ENCODE results near the gene TUBA4B.
"Not testable (repeated sequence)": the region's sequence is repeated elsewhere in the genome, so short reads cannot be mapped to it uniquely, and the experiment has no call there.

TUBA4B gene

DNA sequence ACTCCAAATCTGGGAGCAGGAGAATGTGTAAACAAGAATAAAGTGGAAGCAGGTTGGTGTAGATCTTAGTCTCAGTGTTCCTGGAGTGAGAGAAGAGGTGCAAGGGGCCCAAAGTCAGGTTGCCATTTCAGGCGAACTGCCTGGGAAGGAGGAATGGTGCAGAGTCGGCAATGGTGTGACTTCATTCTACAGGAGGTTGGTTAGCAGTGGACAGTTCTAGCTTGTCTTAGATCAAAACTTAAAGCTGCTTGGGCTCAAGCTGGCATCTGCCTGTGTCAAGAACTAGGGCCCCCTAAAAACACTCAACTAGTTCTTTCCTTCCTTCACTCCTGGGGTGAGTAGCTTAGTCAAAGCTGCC, 4.2 kb upstream of the TUBA4B start:
- DNase-seq: no peak

DNA sequence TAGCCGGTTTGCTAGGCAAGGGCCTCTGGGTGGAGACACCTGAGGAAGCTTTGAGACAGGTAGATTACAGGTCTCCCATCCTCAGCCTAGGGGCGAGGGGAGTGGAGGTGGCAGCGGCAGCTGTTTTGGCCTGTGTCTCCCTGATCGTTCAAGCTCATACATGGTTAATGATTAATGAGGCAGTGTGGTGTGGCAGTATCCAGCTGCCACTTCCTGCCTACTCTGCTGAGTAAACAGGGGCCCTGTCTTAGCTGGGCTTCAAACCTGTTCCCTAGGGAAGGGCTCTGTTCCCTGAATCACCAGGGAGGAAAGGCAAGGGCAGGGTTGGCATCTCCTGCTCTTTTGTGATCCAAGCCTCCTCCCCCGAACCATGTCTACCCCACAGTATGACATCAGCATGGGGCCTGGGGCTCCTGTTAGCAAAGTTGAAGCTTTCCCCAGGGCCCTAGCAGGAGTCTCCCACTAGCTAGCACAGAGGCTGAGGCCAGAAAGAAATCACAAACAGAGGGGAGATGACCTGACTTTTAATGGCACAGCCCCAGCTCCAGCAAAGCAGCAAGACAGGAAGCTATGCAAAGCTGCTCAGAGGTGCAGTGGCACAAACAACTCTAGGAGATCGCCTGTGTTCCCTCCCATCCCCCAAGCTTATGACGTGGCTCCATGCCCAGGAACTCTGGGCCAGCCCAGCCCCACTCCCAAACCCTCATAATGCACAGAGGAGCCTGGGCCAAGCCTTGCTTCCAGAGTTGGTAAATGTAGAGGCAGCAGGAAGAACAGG, 3.7 kb upstream of the TUBA4B start:
- DNase-seq: peak; percentile 64

DNA sequence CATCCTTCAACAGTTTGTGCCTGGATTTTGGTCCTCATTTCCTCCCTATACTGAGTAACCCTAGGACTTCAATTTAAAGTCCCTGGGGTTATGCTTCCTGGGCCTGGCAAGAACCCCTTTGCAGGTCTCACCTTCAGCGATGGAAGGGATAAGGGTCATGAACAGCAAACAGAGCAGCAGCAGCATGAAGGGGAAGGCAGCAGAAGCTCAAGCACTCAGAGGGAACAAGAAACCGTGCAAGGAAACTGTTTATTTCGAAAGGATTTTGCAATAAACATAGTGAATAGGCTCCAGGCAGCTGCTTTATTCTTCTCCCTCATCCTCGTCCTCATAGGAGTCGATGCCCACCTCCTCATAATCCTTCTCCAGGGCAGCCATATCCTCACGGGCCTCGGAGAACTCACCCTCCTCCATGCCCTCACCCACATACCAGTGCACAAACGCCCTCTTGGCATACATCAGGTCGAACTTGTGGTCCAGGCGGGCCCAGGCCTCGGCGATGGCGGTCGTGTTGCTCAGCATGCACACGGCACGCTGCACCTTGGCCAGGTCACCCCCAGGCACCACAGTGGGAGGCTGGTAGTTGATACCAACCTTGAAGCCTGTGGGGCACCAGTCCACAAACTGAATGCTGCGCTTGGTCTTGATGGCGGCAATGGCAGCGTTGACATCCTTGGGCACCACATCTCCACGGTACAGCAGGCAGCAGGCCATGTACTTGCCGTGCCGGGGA, 2.8 kb upstream of the TUBA4B start:
- DNase-seq: no peak

DNA sequence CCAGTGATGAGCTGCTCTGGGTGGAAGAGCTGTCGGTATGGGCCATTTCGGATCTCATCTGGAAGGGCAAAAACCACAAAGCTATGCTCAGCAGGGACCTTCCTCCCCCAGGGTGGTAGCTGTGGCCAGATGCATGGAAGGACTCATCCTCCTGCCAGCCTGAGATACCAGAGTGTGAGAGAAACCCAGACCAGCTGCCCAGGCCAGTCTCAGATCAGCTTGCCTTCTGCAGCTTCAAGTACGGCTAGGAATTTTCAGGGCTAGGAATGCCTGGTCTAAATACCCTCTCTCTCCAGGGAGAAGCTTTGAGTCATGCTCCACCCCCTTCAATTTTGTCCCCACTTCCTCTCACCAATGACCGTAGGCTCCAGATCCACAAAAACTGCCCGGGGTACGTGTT, 1.4 kb upstream of the TUBA4B start:
- no peak for DNase-seq

DNA sequence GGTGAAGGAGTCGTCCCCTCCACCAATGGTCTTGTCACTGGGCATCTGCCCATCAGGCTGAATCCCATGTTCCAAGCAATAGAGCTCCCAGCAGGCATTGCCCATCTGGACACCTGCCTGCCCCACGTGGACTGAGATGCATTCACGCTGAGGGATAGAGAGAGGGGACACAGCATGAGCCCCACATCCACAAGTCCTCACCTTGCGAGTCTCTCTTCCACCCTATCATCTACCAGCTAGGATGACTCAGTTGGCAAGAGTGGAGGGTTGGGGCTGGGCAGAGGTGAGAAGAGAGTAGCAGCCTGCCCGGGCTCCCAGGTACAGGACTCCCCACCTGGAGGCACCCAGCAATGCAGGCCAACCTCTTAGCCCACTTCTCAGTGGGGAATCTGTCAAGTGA, 959 bp upstream of the TUBA4B start:
- DNase-seq: no peak

DNA sequence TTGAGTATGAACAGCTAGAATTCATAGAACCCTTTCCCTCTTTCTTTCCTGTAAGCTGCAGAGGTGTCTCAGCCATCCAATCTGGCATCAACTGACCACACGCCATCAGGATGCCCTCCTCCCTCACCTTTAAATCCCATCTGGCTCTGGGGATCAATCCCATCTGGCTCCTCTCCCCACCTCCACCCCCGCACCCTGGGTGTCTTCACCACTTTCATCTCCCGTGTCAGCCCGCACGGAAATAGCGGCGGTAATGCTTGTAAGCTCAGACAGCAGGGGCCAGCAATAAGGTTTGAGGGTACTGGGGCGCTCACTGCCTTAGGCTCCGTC, 508 bp upstream of the TUBA4B start:
- no peak for DNase-seq

DNA sequence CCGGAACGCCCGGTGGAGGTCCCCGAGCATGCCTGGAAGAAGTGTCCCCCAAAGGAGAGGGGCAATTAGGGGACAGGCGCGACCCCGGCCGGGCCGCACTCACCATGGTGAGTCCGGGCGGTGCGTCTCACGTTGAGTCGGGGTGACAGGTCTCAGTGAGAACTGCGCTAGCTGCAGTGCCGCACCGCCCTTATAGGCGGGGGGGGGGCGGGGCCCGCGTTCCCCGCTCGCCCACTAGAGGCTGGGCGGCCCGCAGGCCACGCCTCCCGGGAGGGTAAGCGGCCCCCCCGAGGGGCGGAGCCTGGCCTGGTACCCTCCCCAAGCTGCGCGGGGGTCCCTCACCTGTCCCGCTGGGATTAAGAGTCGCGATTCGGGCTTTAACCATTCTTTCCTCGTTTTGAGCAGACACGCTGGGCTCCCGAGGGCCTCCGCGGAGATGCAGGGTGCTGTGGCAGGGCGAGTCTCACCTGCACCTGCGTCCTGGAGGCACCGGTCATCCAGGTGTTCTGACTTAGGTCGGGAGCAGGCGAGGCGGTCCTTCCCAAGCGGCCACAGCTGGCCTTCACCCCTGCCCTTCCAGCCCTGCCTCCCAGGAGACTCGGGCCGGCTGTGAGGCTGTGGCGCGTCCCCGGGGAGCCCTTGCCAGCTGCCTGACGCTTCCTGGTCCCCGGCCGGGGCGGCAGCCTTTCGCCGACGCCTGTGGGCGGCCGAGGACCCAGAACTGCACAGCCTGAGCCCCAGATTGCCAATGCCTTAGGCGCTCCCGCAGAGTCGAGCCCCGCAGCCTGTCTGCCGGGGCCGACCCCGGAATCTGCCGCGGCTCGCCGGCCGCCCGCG, 928 bp downstream of the TUBA4B start, which contains the start of gene TUBA4A:
TUBA4A (minus strand) TSS at position 166 of the 837 bp plus-strand sequence; CDS start at position 106, 60 bp downstream.
- peak; percentile 61 for DNase-seq

DNA sequence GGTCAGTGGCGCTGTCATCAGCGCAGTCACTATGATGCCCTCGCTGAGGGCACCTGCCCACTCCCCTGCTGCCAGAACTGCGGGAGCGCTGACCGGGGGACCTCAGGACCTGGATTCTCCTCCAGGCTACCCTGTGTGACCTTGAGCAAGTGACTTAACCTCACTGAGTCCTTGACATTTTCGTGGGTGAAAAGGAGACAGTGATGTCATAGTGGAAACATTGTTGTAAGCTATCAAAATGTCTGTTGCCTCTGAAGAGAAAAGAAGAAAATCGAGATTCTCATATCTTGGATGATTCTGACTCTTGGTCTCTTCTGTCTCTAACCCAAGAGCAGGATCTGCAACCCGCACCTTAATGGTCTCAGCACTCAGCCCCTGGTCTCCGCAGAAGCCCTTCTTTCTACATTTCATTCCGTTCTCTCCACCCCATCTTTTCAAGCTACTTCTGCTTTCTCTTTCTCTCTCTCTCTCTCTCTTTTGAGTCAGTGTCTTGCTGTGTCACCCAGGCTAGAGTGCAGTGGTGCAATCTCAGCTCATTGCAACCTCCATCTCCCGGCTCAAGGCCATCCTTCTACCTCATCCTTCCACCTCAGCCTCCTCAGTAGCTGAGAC, 1.7 kb downstream of the TUBA4B start:
- DNase-seq: no peak

DNA sequence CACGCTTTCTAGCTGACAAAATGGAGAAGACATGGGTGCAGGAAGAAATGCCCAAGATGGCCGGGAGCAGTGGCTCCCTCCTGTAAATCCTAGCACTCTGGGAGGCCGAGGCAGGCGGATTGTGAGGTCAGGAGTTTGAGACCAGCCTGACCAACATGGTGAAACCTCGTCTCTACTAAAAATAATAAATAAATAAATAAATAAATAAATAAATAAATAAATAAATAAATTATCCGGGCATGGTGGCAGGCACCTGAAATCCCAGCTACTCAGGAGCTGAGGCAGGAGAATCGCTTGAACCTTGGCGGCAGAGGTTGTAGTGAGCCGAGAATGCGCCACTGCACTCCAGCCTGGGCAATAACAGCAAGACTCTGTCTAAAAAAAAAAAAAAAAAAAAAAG, 5.9 kb downstream of the TUBA4B start:
- not testable (repeated sequence) for DNase-seq

DNA sequence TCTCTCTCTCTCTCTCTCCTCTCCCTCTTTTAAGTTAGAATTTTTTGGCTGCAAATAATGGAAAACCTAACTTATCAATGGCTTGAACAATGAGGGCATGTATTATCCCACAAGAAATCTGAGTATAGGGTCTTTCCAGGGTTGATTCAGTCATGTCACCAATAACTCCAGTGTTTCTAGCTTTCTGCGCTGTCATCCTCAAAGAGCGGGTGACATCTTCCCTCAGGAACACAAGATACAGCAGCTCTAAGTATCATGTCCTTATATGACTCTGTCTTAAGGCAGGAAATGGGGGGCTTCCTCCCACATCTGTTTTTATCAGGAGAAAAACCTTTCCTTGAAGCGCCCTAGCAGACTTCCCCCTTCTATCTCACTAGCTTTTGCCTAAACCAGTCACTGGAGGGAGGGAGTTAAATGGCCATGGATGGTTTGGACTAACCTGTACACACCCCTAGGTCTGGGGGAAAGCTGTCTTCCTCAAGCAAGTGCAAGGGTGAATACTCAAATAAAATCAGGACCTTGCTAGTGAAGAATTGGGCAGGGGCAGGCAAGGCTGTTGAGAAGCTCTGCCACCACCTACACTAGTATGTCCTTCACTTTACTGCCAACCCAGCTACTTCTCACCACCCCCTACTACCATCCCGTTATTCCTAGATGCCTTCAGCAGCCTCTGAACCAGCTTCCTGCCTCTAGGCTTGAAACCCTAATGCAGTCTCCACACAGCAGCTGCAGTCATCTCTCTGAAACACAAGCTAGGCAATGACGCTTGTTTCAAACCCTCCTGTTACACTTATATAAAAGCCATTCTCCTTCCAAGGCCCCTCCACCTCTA, 8.2 kb downstream of the TUBA4B start:
- DNase-seq: no peak

DNA sequence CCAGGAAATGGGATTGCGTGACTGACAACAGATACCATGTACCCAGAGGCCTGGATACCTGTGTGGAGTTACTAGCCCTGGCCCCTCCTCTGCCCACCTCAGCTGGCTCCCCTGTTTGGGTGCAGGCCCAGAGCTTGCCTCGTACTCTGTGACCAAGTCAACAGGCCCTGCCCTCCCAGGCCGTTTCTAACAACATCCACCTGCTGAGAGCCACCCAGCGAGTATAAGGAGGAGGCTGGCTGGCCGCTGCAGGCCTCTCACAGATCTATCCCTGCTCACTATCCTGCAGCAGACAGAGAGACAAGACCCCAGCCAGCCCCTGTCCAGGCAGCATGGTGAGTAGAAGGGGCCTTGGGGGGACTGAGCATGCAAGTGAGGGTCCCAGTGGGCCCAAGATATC, 13.2 kb downstream of the TUBA4B start:
- DNase-seq: no peak

DNA sequence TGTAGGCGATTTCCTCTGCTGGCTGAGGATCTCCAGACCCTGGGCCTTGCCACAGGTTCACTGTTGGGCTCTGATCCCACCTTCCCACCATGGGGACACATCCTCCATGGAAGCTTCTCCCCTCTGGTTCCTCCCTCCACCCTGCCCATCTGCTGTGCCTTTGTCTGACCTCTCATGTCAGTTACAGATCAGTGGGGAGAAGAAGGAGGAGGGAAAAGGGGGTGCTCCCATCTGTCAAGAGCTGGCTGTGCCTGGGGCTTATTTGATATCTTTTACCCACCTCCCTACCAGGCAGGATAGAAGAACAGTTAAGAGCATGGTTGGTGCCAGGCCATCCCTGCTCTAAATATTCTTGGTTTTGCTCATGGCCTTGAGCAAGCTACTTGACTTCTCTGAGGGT, 13.8 kb downstream of the TUBA4B start:
- no peak for DNase-seq

DNA sequence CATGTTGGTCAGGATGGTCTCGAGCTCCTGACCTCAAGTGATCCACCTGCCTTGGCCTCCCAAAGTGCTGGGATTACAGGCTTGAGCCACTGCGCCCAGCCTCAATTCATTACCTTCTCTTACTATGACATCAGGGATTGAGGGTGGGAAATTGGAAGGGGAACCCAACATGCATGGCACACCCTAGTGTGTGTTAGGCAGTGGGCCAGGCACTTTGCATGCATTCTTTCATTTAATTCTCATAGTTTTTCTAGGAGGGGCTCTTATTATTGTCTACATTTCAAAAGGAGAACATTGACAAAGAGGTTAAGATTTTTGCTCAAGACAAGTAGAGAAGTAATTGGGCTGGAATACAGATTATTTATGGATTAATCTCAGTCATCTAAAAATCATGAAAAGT, 15.3 kb downstream of the TUBA4B start:
- DNase-seq: no peak

DNA sequence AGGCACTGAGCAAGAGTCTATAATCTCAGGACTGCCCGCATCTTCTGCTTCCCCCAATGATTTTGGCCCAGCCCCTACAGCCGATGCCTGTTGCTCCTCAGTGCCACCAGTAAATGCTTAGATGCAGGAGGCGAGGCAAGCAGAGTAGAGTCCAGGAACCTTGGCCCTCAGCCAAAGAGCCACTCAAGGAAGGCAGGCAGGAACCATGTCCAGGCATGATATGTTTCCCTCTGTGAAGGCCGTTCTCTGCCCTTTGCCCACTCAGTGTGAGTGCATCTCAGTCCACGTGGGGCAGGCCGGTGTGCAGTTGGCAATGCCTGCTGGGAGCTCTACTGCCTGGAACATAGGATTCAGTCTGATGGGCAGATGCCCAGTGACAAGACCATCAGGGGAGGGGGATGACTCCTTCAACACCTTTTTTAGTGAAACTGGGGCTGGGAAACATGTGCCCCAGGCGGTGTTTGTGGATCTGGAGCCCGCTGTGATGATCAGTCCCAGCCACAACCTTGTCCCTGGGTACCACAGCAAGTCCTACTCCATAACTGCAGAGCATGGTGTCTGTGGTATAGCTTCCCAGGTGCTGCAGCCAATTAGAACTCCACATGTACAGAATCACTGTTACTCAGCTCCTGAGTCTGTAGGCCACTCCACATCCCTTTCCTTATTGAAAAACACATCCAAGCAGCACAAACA, 16.5 kb downstream of the TUBA4B start:
- peak; percentile 16 for DNase-seq

DNA sequence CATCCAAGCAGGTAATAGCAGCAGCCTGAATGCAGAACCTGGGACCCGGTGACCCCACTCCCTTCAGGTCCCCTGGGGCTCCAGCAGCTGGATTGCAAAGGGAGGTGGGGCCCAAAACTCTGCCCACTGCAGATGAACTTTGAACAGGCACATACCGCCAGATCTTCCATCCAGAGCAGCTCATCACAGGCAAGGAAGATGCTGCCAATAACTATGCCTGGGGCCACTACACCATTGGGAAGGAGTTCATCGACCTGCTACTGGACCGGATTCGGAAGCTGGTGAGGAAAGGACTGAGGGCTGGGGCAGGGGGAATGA, 17.0 kb downstream of the TUBA4B start:
- no peak for DNase-seq

DNA sequence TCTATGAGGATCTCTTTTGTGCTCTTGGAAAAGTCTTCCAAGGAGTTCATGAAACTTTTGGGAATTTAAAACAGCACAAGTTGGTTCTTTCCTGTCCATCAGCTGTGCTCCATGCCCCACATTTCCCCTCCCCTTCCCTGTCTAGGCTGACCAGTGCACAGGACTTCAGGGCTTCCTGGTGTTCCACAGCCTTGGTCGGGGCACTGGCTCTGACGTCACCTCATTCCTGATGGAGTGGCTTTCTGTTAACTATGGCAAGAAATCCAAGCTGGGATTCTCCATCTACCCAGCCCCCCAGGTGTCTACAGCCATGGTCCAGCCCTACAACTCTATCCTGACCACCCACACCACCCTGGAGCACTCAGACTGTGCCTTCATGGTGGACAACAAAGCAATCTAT, 18.0 kb downstream of the TUBA4B start:
- no peak for DNase-seq

DNA sequence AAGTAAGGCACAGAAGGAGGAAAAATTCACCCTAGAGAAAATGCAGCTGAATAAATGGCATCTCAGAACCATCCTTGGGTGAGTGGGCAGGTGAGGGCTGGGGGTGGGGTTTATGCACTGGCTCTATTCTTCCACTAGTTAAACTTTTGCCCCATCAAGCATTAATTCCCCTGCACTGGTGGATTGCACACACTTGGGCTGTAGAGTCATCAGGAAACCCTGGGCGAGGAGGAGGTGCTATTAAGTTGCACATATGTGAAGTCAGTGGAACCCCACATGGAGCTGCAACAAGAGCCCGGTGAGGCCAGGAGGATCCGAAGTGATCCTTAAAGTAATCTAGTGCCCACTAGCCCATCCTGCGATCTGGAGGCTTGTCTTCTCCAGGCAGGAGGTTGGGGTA, 19.3 kb downstream of the TUBA4B start:
- DNase-seq: no peak

DNA sequence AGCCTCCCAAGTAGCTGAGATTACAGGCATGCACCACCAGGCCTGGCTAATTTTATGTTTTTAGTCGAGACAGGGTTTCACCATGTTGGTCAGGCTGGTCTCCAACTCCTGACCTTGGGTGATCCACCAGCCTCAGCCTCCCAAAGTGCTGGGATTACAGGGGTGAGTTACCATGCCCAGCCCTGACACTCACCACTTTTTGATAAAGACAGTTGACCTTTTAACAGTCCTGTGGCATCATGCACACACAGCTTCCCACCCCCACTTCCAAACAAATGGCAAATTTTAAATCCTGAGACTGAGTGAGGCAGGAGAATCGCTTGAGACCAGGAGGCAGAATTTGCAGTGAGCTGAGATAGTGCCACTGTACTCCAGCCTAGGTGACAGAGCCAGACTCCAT, 20.0 kb downstream of the TUBA4B start:
- no peak for DNase-seq

DNA sequence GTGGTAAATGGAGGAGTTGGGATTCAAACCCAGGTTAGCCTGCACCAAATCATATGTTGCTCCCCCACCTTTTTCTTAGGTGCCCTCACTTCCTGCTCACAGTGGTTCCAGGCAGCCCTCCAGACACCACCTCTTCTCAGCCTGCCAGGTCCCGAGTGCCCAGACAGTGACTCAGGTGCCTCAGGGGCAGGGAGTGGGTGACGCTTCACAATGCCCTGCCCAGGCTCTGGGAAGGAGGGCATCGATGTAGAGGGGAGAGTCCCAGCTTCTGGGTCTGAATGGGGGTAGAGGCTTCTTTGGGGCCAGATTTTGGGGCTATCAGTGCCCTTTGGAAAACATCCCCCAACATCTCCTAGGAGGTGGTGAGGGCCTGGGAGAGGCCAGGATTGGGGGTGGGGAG, 20.9 kb downstream of the TUBA4B start:
- DNase-seq: no peak

DNA sequence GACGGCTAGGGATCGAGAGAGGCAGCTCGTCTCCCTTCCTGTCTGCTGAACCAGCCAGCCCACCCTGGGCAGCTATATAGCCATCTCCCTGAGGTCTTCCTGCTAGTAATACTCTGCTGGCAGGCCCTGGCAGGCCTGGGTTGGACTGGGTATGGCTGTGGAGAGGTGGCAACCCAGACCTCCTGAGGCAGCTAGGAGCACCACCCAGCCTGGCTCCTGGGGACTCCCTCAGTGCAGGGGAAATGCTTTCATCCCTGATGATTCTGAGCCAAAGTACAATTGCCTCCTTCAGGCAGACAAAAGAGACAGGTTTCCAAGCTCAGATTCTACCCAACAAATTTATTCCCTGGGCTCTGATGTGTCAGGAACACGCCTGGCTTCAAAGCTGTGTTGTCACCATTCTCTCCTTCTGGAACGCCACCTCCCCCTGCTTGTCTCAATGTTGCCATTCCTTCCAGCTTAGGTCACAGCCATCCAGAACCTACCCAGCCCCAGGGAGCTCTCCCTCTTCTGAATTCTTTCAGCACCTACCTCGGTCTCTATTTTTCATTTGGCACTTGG, 21.4 kb downstream of the TUBA4B start:
- DNase-seq: no peak

Measured in SHP77 treated with DMSO at 0.1 percent for 48 hours (cell line).